CD4-positive, alpha-beta T cell (primary cell): ENCODE measurements around the gene EML2. TPM values are rescaled to one million over a fixed set of nuclear protein-coding genes. Genes with fewer than 3 reads are reported as not detected.
A peak's percentile ranks its signal among the peaks of the same experiment; 100 is the strongest.

ENCODE experiments used
- ATAC-seq: fragments of 200-7000 bp; cut with Tn5 transposase; one replicate; pipeline ENCODE4 v1.10.0; 2022; ENCODE audit warnings: mild to moderate bottlenecking; ENCODE audit not compliant: poor library complexity
- CTCF ChIA-PET: fragments of 350-600 bp; sonication (Branson Sonifier 250); formaldehyde crosslinking; loops from one replicate; lab custom pipeline; 2021; ENCODE audit warnings: antibody characterized with exemption, inconsistent platforms; lab: Charles Lee
- POLR2A ChIA-PET: fragments of 350-600 bp; sonication (Branson Sonifier 250); formaldehyde crosslinking; loops from one replicate; lab custom pipeline; 2021; ENCODE audit warnings: antibody characterized with exemption, inconsistent platforms; lab: Charles Lee
- DNase-seq, 14 experiments: peaks; one replicate each; pipeline ENCODE4 v3.0.0-alpha.2; 2013 to 2020; ENCODE audit warnings: mixed read lengths in 2 of 14
- H3K27ac ChIP-seq, 2 donors: one replicate each; pipeline versions ENCODE4 v1.5.1 to v1.7.0; 2013; ENCODE audit warnings: low read length in 2 of 2, low read depth in 1 of 2, mild to moderate bottlenecking in 1 of 2
- H3K27me3 ChIP-seq, 2 experiments: 1 replicate in 1 of 2; 2 replicates in 1 of 2; pipeline versions ENCODE4 v1.6.1 to v1.7.0; 2013; ENCODE audit warnings: low read length in 2 of 2, control low read depth in 1 of 2, mild to moderate bottlenecking in 1 of 2, moderate library complexity in 1 of 2; ENCODE audit not compliant: insufficient read depth in 2 of 2, control insufficient read depth in 1 of 2
- H3K36me3 ChIP-seq: one replicate; pipeline ENCODE4 v1.6.1; 2013; ENCODE audit warnings: low read length, control low read depth; ENCODE audit not compliant: insufficient read depth
- H3K4me1 ChIP-seq: one replicate; pipeline ENCODE4 v1.6.1; 2013; ENCODE audit warnings: low read length, control low read depth; ENCODE audit not compliant: insufficient read depth
- H3K4me3 ChIP-seq: one replicate; pipeline ENCODE4 v1.5.1; 2013; ENCODE audit warnings: mild to moderate bottlenecking, low read length, moderate library complexity
- H3K9me3 ChIP-seq, 2 experiments: 1 replicate in 1 of 2; 2 replicates in 1 of 2; pipeline versions ENCODE4 v1.6.1 to v1.7.0; 2013; ENCODE audit warnings: low read length in 2 of 2, mild to moderate bottlenecking in 2 of 2, control low read depth in 1 of 2, moderate library complexity in 1 of 2; ENCODE audit not compliant: control insufficient read depth in 1 of 2, insufficient read depth in 1 of 2
- H3K27ac Mint-ChIP-seq: one replicate; pipeline ENCODE4 v1.8.0; 2020; ENCODE audit warnings: mixed read lengths
- H3K27me3 Mint-ChIP-seq: one replicate; pipeline ENCODE4 v1.8.0; 2021; ENCODE audit warnings: mixed read lengths
- H3K36me3 Mint-ChIP-seq: one replicate; pipeline ENCODE4 v1.8.0; 2021; ENCODE audit warnings: low read depth, mixed read lengths
- H3K4me1 Mint-ChIP-seq: one replicate; pipeline ENCODE4 v1.8.0; 2021; ENCODE audit warnings: low read depth, mixed read lengths
- H3K4me3 Mint-ChIP-seq: one replicate; pipeline ENCODE4 v1.8.0; 2020; ENCODE audit warnings: mild to moderate bottlenecking, mixed read lengths
- H3K9me3 Mint-ChIP-seq: one replicate; pipeline ENCODE4 v1.8.0; 2020; ENCODE audit warnings: mixed read lengths
- CTCF ChIP-seq: fragments of 200-600 bp; IDR thresholded peaks from one replicate; pipeline ENCODE4 v1.8.0; 2022; ENCODE audit warnings: antibody characterized with exemption, mild to moderate bottlenecking
- intact Hi-C, 2 experiments: fragments of 100-400 bp; cut with DNase I in 1 of 2; cut with micrococcal nuclease in 1 of 2; formaldehyde crosslinking; loops; one replicate each; pipeline versions ENCODE4 v1.15.1 to v1.9.0; 2023 to 2025; cut with DNase I, micrococcal nuclease
- total RNA-seq, 174 experiments: library from RNA in 2 of 174; stranded (reverse) in 2 of 174; gene quantifications; one replicate each; pipeline ENCODE4 v1.2.3 and lab custom pipeline; 2021 to 2026

The EML2 gene
- total RNA-seq, 2 experiments from 2014 or later, result 29.2 to 30.4 TPM

DNA sequence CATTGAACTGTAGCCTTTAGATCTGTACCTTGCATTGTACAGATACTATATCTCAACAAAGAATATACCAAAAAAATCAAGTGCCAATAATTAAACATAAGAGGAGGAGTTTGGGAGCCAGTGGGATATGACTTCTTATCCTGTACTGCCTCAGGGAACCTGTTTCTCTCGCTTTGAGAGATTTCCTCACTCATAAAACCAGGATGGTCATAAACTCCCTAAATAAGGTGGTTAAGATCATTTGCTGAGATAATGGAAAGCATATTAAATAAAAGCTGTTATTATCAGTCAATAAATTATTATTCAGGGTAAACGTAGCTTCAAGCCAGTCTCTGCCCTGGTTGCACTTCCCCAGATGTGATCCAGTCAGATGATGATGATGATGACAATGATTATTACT is 71.6 kb downstream of the EML2 start:
- ChIA-PET POLR2A (interaction anchor here (0.6 to 1.1 kb wide), 3 partner anchors 9 to 448 kb away, joined by 3 read pairs; no protein-coding TSS in a partner anchor), CTCF (interaction anchor here (1.2 kb wide), 1 partner anchor 9 kb away, joined by 8 read pairs; no protein-coding TSS in a partner anchor)
- Mint-ChIP-seq H3K27me3 (no peaks in the 10 kb centered on the region), H3K27ac (no peak overlapping the region), H3K4me1 (peaks cover 33% of the 10 kb centered on the region), H3K9me3 (no peaks in the 10 kb centered on the region), H3K4me3 (no peak overlapping the region), H3K36me3 (peaks cover 6% of the 10 kb centered on the region)
- H3K9me3 ChIP-seq, result no peaks in the 10 kb centered on the region
- peaks cover 22% of the 10 kb centered on the region for H3K4me1 ChIP-seq
- H3K27ac ChIP-seq, result no peak overlapping the region
- ATAC-seq, result no peak
- H3K27me3 ChIP-seq, result no peaks in the 10 kb centered on the region
- no peak overlapping the region for H3K4me3 ChIP-seq
- intact Hi-C loops, result no loop called here
- TF ChIP-seq CTCF, result no peak
- H3K36me3 ChIP-seq, result no peaks in the 10 kb centered on the region
- DNase-seq, result no peak

GRCh38 chr19:45564131-45564780 is 74.9 kb downstream of the EML2 start:
- intact Hi-C loops, result no loop called here
- Mint-ChIP-seq H3K9me3 (no peaks in the 10 kb centered on the region), H3K27ac (peak overlapping the region; percentile 93), H3K4me1 (peaks cover 44% of the 10 kb centered on the region), H3K4me3 (peak overlapping the region; percentile 54), H3K27me3 (no peaks in the 10 kb centered on the region), H3K36me3 (no peaks in the 10 kb centered on the region)
- POLR2A ChIA-PET, result no interaction called here
- Histone ChIP-seq H3K36me3 (no peaks in the 10 kb centered on the region), H3K27ac (peak overlapping the region; percentile 47 to 66), H3K4me3 (no peak overlapping the region), H3K9me3 (no peaks in the 10 kb centered on the region), H3K27me3 (no peaks in the 10 kb centered on the region), H3K4me1 (peaks cover 29% of the 10 kb centered on the region)
- ATAC-seq (peak; percentile 46), DNase-seq (peak in 1 of 14 experiments; percentile 39)
- CTCF ChIA-PET, result no interaction called here
- TF ChIP-seq CTCF, result no peak

DNA sequence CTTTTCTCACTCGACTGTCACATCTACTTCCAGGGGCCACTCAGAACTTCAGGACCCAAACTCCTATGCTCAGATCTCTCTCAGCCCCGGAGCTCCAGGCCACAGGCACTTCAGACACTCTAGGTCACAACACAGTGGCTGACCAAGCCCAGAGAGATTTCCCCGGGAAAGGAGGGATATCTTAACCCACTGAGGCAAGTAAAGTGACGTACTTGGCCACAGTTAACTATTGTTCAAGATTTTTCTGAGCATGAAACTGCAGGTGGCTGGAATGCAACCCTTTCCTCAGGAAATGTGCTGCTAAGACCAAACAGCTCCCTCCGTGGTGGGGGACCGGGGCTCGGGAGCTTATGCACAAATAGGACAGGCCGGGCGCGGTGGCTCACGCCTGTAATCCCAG is 78.5 kb downstream of the EML2 start:
- Histone ChIP-seq H3K4me1 (peaks cover 40% of the 10 kb centered on the region), H3K36me3 (no peaks in the 10 kb centered on the region), H3K27me3 (no peaks in the 10 kb centered on the region), H3K4me3 (no peak overlapping the region), H3K27ac (no peak overlapping the region), H3K9me3 (no peaks in the 10 kb centered on the region)
- intact Hi-C loops, result no loop called here
- Mint-ChIP-seq H3K9me3 (no peaks in the 10 kb centered on the region), H3K4me1 (peaks cover 52% of the 10 kb centered on the region), H3K27me3 (no peaks in the 10 kb centered on the region), H3K36me3 (no peaks in the 10 kb centered on the region), H3K27ac (peak overlapping the region; percentile 30), H3K4me3 (no peak overlapping the region)
- ChIA-PET CTCF (no interaction called here), POLR2A (no interaction called here)
- ATAC-seq (no peak), DNase-seq (no peak)
- no peak for TF ChIP-seq CTCF
